Stimulated activated CD8-positive, alpha-beta memory T cell treated with anti-CD3 and anti-CD28 coated beads, Interleukin-12 subunit alpha, Interleukin-12 subunit beta, amount 100 ng/mL, for 4 hours (primary cell): ENCODE data around the gene ZDHHC8.

Source experiments
- DNase-seq: peaks from one replicate; pipeline ENCODE4 v3.0.0-alpha.2; 2020; ENCODE audit warnings: low read depth

Gene ZDHHC8

GRCh38 chr22:20096574-20097420 lies 34.8 kb upstream of the ZDHHC8 start:
- no peak for DNase-seq

GRCh38 chr22:20099099-20099711 lies 32.4 kb upstream of the ZDHHC8 start:
- DNase-seq: no peak

- no peak for DNase-seq
Measured at GRCh38 chr22:20101638-20102037, 30.0 kb upstream of the ZDHHC8 start.

GRCh38 chr22:20102203-20102780 lies 29.3 kb upstream of the ZDHHC8 start:
- no peak for DNase-seq

GRCh38 chr22:20105456-20106204 lies 26.0 kb upstream of the ZDHHC8 start:
- no peak for DNase-seq

GRCh38 chr22:20106205-20106848 lies 25.3 kb upstream of the ZDHHC8 start:
- no peak for DNase-seq

- DNase-seq: no peak
Measured at GRCh38 chr22:20106849-20107237, 24.8 kb upstream of the ZDHHC8 start.

GRCh38 chr22:20107471-20107901 lies 24.1 kb upstream of the ZDHHC8 start:
- DNase-seq: no peak

- DNase-seq: no peak
Measured at GRCh38 chr22:20107951-20108756, 23.4 kb upstream of the ZDHHC8 start.

GRCh38 chr22:20108757-20109230 lies 22.8 kb upstream of the ZDHHC8 start:
- DNase-seq: no peak

- no peak for DNase-seq
Measured at GRCh38 chr22:20109411-20110358, 21.9 kb upstream of the ZDHHC8 start.

GRCh38 chr22:20110359-20110985 lies 21.1 kb upstream of the ZDHHC8 start:
- DNase-seq: no peak

GRCh38 chr22:20111045-20111688 lies 20.4 kb upstream of the ZDHHC8 start:
- DNase-seq: no peak

- DNase-seq: no peak
Measured at GRCh38 chr22:20111689-20112622, 19.6 kb upstream of the ZDHHC8 start.

- DNase-seq: no peak
Measured at GRCh38 chr22:20112623-20113511, 18.7 kb upstream of the ZDHHC8 start.

GRCh38 chr22:20113551-20114310 lies 17.9 kb upstream of the ZDHHC8 start:
- no peak for DNase-seq
